Measurements from ENCODE around the gene NPAS2. TPM values are rescaled to one million over a fixed set of nuclear protein-coding genes. Genes with fewer than 3 reads are reported as not detected.

Gene NPAS2
- total RNA-seq, 2 donors from 2014 or later: 33.9 to 38.3 TPM

DNA sequence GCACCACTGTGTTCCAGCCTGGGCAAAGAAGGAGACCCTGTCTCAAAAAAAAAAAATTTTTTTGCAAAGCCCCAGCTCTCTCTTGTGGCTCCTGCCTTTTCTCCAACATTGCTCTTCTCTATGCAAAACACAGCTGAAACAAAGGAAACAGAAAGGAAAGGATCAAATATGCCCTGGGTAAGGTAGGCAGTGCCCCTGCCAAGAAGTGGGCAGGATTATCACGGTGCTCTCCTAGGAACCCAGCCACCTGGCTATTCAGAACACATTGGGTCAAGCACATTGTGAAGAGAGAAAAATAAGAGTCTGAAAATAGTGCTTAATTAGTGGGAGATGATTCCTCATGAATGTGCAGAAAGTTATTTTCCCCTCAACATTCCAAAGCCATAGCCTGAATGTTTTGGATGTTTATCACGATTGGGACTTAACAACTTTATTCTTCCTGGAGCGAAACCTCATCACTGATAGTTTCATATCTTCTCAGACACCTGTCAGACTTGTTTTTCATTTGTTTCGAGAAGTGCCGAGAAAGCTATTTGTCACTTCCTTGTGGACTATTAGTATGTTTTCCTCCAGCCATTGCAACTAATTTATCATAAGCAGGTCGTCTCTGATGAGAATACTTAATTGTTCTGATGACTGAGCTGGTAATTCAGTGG lies 139.4 kb downstream of the NPAS2 start:
- no peak overlapping the region for H3K27ac ChIP-seq
- TF ChIP-seq, protein P1, sequence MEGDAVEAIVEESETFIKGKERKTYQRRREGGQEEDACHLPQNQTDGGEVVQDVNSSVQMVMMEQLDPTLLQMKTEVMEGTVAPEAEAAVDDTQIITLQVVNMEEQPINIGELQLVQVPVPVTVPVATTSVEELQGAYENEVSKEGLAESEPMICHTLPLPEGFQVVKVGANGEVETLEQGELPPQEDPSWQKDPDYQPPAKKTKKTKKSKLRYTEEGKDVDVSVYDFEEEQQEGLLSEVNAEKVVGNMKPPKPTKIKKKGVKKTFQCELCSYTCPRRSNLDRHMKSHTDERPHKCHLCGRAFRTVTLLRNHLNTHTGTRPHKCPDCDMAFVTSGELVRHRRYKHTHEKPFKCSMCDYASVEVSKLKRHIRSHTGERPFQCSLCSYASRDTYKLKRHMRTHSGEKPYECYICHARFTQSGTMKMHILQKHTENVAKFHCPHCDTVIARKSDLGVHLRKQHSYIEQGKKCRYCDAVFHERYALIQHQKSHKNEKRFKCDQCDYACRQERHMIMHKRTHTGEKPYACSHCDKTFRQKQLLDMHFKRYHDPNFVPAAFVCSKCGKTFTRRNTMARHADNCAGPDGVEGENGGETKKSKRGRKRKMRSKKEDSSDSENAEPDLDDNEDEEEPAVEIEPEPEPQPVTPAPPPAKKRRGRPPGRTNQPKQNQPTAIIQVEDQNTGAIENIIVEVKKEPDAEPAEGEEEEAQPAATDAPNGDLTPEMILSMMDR (IDR thresholded peaks at IDR 0.05): no peak
- no peaks in the 10 kb centered on the region for H3K4me1 ChIP-seq
- no peaks in the 10 kb centered on the region for H3K9me3 ChIP-seq
- intact Hi-C loops (cut with DNase I): no loop called here
- no peaks in the 10 kb centered on the region for H3K27me3 ChIP-seq
- no peak overlapping the region for H3K4me3 ChIP-seq
- H3K36me3 ChIP-seq: no peaks in the 10 kb centered on the region
- no peak for DNase-seq
- H3K9ac ChIP-seq (ENCODE audit: low read depth in 2 of 2, low read length in 2 of 2): no peak overlapping the region

DNA sequence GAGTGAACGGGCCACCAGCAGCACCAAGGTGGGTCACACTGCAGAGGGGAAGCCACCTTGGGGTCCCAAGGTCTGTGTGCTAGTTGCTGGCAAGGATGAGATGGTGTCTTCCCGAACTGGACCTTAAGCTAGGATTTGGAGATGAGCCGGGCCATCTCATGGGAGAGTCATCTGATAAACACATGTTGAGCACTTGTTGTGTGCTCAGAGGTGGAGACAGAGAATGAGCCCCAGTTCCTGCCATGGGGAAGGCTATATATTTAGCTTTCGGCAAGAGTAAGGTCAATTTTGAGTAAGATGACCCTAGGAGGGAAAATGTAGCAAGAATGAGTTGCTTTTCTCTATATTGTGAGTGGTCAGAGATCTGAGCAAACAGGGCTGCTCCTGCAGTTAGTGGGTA lies 140.7 kb downstream of the NPAS2 start:
- TF ChIP-seq, protein P1 (IDR thresholded peaks at IDR 0.05): no peak
- no peak overlapping the region for H3K27ac ChIP-seq
- H3K27me3 ChIP-seq: no peaks in the 10 kb centered on the region
- no peaks in the 10 kb centered on the region for H3K36me3 ChIP-seq
- no peak for DNase-seq
- no peaks in the 10 kb centered on the region for H3K4me1 ChIP-seq
- H3K9me3 ChIP-seq: no peaks in the 10 kb centered on the region
- intact Hi-C loops (cut with DNase I): no loop called here
- no peak overlapping the region for H3K9ac ChIP-seq (ENCODE audit: low read depth in 2 of 2, low read length in 2 of 2)
- no peak overlapping the region for H3K4me3 ChIP-seq

DNA sequence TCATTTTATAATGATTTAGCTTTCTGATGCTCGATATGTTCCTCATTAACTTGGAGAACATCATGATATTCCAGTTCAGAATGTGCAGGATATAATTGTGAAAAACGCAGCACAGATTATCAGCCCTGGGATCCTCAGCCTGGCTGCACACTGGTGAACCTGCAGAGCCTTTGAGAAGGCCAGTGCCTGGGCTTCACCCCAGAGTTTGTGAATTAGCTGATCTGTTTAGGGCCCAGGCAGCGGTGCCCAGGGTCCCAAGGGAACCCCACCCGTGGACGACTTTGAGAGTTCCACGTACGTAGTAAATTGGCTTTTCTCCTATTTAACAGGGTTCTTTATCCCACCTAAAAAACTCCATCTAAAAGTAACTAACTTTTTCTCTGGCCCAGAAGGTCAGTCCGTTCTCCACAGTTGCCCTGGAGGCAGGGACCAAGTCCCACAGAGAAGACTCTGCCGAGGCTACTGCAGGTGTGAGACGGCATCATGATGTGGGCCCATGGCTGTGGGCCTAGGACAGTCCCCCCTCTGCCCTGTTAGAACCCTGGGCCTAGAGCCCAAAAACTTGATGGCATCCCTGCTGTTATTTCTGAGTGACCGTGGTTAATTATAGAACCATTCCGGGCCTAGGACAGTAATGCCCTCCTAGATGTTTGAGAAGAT lies 142.6 kb downstream of the NPAS2 start:
- Histone ChIP-seq H3K9ac (ENCODE audit: low read depth in 2 of 2, low read length in 2 of 2) (no peak overlapping the region), H3K9me3 (no peaks in the 10 kb centered on the region), H3K36me3 (no peaks in the 10 kb centered on the region), H3K4me3 (no peak overlapping the region), H3K27me3 (no peaks in the 10 kb centered on the region), H3K4me1 (no peaks in the 10 kb centered on the region), H3K27ac (no peak overlapping the region)
- no peak for DNase-seq
- intact Hi-C loops (cut with DNase I): no loop called here
- TF ChIP-seq, protein P1 (IDR thresholded peaks at IDR 0.05): no peak

DNA sequence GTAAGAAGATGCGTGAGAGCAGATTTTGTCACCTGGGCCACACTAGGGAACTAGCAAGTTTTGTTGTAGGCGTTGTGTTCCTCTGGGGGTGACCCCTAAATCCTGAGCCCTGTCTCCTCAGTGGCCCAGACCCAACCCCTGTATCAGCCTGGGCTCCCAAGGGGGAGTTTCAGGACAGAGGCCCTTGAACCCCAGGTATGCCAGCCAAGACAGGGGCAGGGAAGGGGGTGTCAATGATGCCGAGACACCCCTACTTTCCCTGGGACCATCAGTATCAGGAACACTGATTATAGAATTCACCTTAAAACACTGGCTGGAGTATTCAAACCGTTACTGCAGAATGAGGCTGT lies 143.1 kb downstream of the NPAS2 start:
- Histone ChIP-seq H3K36me3 (no peaks in the 10 kb centered on the region), H3K9me3 (no peaks in the 10 kb centered on the region), H3K4me1 (no peaks in the 10 kb centered on the region), H3K9ac (ENCODE audit: low read depth in 2 of 2, low read length in 2 of 2) (no peak overlapping the region), H3K4me3 (no peak overlapping the region), H3K27ac (no peak overlapping the region), H3K27me3 (no peaks in the 10 kb centered on the region)
- DNase-seq: no peak
- intact Hi-C loops (cut with DNase I): no loop called here
- TF ChIP-seq, protein P1 (IDR thresholded peaks at IDR 0.05): no peak

DNA sequence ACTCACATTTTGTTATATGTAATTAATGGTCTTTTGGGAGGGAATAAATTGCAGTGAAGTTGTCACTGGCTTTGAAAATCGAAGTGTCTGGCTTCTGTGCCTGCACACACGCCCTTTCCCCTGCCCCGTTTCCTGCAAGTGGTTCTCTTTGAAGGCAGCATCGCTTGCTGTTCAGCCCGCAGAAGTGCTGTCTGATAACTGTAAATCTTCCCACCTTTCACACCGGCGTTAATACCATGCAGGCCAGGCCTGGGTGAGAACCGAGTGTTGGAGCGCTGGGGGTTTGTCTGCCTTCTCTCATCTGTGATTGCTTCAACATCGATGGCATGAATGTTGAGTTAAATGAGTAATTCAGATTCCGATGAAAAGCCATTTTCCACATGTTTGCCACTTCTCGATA lies 144.3 kb downstream of the NPAS2 start:
- Histone ChIP-seq H3K4me3 (no peak overlapping the region), H3K9me3 (no peaks in the 10 kb centered on the region), H3K4me1 (no peaks in the 10 kb centered on the region), H3K27me3 (no peaks in the 10 kb centered on the region), H3K9ac (ENCODE audit: low read depth in 2 of 2, low read length in 2 of 2) (no peak overlapping the region), H3K27ac (no peak overlapping the region), H3K36me3 (no peaks in the 10 kb centered on the region)
- DNase-seq: no peak
- intact Hi-C loops (cut with DNase I): no loop called here
- TF ChIP-seq, protein P1 (IDR thresholded peaks at IDR 0.05): no peak
